HG02885 (cell line): ENCODE data around the gene BRME1.
A peak's percentile ranks its signal among the peaks of the same experiment; 100 is the strongest.
"Not testable (repeated sequence)": the region's sequence is repeated elsewhere in the genome, so short reads cannot be mapped to it uniquely, and the experiment has no call there.

Experiments used
- ATAC-seq: cut with Tn5 transposase; IDR thresholded peaks from one replicate; pipeline ENCODE4 v1.9.1; 2021; ENCODE audit warnings: mild to moderate bottlenecking; ENCODE audit not compliant: unreplicated experiment, poor library complexity

The BRME1 gene

GRCh38 chr19:13870873-13871272 is 35.0 kb downstream of the BRME1 start:
- ATAC-seq = no peak

DNA sequence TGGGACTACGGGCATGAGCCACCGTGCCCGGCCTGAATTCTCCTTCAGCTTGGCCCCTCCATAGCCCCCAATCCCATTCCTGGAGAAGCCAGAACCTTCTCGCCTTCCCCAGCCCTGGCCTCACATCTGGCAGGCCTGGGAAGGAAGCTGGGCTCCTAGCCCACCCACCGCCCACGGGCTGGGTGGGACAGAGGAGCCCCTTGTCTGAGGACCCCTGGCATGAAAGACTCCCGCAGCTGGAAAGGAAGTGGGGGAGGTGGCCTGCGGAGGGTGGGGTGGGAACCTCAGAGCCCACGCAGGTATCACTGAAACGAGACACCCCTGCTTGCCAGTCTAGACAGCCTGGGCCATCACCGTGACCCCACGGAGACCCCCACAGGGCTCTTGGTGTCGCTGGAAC is 36.6 kb downstream of the BRME1 start:
- no peak for ATAC-seq

DNA sequence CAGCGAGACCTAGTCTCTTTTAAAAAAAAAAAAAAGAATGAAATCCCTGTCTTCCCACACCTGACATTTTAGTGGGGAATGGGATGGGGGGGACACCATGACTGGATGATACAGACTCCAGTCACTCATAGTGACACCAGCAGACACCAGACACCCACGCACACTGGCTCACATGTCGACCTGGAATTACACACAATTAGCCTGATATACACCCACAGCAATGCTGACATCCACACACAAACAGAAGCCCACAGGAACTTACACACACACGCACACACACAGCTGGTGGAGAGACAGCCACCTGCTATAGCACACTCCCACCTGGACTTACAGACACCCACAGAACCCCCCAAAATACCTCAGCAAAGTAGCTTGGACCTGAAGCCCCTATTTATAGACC is 37.3 kb downstream of the BRME1 start:
- no peak for ATAC-seq

- no peak for ATAC-seq
Measured at GRCh38 chr19:13866463-13867046, 39.4 kb downstream of the BRME1 start.

GRCh38 chr19:13865571-13866462 is 40.1 kb downstream of the BRME1 start:
- ATAC-seq = no peak

DNA sequence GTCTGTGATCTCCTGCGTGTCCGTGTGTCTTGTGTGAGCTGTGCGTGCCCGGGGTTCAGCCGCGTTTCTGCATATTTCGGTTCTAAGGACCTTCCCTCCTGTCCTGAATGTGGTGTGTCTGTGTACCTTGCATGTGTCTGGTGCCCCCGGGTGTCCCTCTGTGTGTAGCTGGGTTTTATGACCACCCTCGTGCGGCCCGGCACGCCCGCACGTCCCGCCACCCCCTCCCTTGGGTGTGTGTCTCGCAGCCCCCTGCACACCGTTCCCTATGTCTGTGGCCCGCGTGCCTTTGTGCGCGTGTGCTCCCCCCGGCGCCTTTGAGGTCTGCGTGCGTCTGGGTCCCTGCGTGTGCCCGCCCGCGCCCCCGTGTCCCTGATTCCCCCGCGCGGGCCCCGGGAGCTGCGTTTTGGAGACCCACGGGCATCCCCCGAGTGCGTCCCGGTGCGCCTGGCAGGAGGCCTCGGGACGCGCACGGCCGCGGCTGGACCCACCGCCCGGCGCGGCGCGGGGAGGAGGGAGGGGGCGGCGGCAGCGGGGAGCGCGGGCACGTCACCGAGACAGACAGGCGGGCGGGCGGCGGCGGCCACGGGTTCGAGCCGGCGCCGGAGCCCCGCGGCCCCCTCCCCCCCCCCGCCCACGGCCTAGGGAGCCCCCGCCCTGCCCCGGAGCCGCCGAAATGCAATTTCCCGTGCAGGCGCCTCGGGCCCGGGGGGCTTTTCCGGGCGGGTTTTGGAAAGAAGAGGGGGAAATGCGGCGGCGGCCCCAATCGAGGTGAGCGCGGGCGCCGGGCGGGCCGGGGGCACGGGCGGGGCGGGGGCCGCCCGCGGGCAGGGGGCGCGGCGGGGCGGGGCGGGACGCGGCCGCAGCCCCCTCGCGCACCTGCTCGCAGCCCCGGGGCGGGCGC is 41.0 kb downstream of the BRME1 start:
- no peak for ATAC-seq

DNA sequence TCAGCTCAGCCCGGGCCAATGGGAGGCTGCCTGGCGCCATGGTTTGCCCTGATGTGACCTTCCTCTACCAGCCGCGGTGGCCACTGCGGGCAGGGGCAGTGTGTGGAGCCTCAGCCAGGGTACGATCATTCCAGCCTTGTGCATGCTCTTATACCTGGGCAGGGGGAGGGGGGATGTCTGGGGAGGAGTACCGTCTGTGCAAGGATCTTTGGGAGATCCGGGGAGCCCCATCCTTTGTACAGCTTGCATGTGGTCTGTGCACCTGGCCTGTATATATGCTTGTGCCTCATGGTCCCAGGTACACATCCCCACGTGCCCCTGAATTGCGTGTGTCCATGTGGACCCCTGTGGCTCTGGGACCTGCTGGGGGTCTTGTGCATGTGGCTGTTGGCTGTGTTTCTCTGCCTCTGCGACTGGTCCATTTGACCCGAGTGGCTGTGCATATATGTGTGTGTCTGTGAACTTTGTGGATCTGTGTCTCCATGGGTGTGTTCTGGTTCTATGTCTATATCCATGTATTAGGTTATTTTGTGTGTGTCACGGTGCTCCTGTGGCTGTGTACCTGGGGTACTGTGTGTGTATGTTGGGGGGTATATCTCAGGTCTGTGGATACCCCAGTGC is 41.8 kb downstream of the BRME1 start:
- ATAC-seq = no peak

GRCh38 chr19:13861714-13862531 is 44.0 kb downstream of the BRME1 start:
- peak; percentile 75 for ATAC-seq

GRCh38 chr19:13861392-13861713 is 44.6 kb downstream of the BRME1 start:
- peak; percentile 29 for ATAC-seq

DNA sequence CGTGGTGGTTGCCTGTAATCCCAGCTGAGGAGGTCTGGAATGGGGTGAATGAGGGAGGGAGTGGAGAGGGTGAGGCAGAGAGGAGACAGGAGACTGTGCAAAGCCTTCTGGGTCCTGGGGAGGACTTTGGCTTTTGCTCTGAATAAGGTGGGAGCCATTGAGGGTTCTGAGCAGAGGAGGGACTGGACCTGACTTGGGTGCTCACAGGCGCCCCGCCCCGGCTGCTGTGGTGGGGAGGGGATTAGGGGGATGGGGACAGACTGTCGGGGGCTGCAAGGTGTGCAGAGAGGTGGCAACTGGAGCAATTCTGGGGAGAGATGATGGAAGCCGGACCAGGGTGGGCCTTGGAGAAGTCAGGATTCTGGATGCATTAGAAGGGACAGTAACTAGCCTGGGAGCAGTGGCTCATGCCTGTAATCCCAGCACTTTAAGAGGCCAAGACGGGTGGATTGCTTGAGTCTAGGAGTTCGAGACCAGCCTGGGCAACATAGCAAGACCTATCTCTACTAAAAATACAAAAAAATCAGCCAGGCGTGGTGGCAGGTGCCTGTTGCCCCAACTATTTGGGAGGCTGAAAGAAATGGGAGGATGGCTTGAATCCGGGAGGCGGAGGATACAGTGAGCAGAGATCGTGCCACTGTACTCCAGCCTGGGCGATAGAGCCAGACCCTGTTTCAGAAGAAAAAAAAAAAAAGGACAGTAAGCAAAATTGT is 45.1 kb downstream of the BRME1 start:
- ATAC-seq = no peak

DNA sequence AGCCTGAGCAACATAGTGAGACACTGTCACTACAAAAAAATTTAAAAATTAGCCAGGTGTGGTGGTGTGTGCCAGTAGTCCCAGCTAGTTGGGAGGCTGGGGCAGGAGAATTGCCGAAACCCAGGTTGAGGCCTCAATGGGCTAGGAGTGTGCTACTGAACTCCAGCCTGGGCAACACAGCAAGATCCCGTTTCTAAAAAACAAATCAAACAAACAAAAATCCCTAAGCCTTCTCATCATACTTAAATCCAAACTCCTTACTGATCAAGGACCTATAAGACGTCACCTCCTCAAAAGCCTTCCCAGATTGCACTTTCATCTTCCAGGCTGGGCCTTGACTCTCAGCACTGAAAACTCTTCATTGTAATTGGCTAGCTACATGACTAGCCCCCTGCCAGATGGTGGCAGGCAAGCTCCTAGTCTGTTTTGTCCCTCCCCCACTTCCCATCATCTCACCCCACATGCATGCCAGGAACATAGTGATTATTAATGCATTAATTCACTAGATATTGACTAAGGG is 46.5 kb downstream of the BRME1 start:
- no peak for ATAC-seq

- no peak for ATAC-seq
Measured at GRCh38 chr19:13856497-13856896, 49.4 kb downstream of the BRME1 start.

DNA sequence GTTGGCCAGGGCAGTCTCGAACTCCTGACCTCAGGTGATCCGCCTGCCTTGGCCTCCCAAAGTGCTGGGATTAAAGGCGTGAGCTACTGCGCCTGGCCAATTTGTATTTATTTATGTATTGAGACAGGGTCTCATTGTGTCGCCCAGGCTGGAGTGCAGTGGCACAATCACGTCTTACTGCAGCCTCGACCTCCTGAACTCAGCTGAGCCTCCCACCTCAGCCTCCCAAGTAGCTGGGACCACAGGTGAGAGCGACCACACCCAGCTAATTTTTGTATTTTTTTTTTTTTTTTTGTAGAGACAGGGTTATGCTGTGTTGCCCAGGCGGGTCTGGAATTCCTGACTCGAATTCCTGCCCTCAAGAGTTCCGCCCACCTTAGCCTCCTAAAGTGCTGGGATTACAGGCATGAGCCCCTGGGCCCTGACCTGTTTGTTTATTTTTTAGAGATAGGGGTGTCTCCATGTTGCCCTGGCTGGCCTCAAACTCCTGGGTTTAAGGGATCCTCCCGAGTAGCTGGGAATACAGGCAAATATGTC is 53.7 kb downstream of the BRME1 start:
- not testable (repeated sequence) for ATAC-seq

DNA sequence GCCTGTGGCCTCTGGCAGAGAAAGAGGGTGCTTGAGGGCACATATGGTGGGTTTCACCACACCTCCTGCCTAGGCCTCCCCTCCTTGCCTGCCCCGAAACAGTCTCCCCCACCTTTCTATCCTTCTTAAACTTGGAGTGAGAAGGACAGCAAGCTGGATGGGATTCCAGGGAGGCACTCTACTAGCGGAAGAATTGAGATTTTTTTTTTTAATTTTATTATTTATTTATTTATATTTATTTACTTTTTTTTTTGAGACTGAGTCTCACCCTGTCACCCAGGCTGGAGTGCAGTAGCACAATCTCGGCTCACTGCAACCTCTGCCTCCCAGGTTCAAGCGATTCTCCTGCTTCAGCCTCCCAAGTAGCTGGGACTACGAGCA is 54.2 kb downstream of the BRME1 start:
- ATAC-seq = not testable (repeated sequence)

GRCh38 chr19:13850910-13851733 is 54.8 kb downstream of the BRME1 start:
- ATAC-seq = no peak

DNA sequence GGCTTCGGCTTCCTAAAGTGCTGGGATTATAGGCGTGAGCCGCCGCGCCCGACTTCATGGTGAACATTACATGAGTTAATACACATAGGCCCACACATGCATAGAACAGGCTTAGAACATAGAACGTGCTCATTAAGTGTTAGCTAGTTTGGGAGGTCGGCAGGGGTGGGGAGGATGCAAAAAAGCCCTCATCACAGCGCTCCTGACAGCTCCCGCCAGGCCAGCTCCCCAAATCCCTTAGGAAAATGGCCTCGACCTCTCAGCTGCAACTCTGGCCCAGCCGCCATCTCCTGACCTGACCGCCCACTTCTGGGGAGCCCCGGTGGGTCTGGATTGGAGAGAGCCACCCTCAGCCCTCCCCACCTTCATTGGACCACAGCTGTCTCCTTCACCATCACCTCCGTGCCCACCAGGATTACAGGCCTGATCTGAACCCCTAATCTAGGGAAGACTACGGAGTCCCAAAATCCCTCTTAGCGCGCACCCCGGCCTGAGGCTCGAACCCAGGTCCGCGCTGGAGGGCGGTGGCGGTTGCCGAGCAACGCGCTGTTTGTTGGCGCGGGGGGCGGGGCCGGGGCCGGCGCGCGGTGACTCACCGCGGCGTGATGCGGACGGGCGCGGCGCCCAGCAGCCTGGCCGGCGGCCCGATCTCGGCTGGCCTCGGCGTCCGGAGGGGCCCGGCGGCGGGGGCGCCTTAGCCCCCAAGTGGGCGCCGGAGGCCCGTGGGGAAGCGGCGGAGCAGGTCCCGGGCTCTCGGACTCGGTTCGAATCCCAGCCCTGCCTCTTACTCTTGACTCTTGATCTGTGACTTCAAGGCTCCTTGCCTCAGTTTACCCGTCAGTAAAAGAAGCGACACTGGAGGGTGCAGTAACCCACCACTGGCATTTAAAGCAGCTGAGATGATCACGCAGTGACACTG is 55.7 kb downstream of the BRME1 start:
- no peak for ATAC-seq
